HS-5 (cell line): ENCODE data around the gene CELF2.

Experiments
- DNase-seq: peaks from one replicate; pipeline ENCODE4 v3.0.0-alpha.2; 2012; ENCODE audit warnings: low read depth

CELF2 gene

DNA sequence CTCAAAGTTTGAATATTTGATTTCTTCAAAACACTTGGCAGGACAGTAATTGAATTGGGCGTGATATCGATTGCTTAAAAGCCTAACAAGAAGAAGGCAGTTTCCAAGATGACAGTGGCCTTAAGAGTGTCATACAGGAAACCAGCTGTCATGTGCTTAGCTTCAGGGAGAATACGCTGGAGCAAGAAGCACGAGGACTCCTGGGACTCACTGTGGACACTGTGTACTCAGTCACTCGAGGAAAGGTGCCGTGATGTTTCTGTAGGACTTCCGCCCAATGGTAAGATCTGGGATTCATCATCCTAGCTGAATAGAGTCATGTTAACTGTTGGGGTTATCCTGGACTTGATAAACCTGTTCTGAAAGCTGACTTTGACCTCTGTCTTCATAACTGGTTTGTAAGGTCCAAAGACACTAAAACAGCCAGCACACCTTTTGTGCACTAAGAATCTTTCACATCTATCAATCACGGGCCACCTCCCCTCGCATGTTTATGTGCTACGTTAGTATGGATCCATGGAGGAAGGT, 113.5 kb downstream of the CELF2 start:
- no peak for DNase-seq

DNA sequence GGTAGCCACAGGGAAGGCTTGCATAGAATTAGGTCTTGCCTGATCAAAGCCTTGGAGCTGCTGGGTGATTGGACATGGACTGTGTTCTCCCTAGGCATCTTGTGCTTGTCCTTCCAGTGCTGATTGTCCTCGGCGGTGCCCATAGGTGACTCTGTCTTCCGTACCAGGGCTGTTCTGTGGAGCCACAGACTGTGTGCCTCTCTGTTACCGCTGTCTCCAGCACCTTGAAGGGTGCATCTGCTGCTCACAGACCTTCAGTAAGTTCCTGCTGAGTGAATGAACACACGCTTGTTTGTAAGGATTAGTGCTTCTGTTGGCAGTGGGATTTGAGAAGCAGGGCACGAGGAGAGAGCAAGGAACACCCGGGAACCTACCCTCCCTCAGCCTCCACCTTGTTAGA, 116.7 kb downstream of the CELF2 start:
- DNase-seq, result no peak

DNA sequence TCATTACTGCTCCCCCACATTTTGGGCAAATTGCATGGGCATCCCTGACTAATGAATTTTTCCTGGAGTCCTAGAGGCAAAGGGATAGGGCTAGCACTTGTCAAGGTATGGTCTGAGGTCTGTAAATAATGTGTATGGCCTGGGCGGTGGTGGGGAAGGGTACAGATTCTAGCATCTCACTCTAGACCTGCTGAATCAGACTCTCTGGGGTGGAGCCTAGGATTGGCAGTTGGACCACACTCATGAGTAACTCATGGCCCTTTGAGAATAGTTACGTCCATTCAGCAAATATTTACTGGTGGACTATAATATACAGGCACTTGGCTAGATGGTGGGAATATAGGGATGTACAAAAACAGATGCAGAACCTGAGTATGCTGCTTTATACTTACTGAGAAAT, 118.0 kb downstream of the CELF2 start:
- DNase-seq, result no peak

DNA sequence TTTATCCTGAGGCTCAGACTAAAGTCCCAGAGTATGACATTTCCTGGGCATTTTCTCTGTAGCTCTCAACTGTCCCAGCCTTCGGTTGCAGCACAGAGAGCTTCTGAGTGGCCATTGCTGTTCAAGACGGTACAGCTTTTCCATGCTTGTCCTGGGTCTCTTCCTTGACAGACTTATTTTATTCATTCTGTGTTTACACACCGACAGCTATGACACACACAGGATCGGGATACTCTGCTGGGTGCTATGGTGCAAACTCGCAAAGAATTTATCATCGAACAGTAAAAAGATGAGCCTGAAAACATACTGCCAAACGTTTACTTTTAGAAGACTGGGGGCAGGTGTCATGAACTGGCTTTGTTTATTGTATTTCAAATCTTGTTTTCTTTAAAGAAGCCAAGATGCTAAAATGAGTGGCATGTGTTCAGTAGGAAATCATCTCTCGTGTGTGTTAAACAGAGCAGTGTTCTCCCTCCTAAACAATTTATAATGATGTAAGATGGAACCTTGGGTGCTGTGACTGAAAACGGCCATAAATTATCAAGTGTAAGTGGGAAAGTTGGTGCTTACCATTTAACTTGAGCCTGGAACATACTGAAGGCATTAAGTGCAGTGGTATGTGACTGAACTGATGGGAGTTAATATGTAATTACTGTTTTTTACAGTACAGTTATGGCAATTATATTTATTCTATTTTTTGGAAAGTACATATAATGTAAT, 120.8 kb downstream of the CELF2 start:
- no peak for DNase-seq

DNA sequence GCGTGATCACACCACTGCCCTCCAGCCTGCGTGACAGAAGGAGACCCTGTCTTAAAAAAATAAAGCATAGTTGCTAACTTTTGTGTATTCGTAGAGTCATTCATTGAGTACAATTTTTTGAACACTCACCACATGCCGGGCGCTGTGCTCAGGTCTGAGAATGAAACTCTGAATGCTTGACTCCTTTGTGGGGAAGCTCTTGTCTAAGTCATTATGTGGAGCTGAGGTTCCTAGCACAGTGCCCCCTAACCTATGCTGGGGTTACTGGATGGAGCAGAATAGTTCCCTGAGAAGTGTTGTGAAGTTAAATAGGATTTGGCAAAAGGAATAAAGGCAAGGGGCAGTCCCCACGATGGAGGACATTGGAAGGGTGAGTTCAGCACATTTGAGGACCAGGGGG, 123.3 kb downstream of the CELF2 start:
- no peak for DNase-seq

DNA sequence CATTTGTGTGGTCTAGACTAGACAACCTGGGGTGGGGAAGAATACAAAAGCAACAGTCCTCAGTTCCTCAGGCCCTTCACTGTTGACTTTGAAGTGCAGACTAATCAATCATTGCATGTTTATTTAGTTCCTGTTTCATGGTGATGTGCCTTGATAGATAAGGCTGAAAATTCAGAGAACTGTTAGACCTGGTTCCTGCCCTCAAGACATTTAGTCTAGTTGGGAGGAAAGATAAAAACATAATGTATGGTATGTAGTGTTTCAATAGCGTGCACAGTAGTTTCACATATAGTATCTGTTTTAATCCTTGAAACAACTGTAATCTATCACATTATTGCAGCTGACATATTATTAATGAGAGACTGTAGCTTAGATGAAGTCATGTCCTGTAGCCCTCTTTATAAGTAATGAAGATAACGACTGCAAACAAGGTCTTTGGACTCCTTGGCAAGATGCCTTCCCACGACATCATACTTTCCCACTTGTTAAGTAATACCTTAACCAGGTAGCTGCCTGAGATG, 124.0 kb downstream of the CELF2 start:
- DNase-seq, result no peak

DNA sequence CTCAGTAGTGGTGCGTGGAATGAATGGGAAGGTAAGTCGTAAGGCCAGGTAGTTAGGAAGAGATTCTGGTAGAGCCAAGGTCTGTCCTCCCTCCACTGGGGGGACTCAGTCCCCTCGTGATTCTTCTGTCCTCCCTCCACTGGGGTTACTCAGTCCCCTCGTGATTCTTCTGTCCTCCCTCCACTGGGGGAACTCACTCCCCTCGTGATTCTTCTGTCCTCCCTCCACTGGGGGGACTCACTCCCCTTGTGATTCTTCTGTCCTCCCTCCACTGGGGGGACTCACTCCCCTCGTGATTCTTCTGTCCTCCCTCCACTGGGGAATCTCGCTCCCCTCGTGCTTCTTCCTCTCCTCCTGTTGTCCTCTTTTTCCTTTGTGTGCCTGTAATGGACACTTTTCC, 125.1 kb downstream of the CELF2 start:
- no peak for DNase-seq

DNA sequence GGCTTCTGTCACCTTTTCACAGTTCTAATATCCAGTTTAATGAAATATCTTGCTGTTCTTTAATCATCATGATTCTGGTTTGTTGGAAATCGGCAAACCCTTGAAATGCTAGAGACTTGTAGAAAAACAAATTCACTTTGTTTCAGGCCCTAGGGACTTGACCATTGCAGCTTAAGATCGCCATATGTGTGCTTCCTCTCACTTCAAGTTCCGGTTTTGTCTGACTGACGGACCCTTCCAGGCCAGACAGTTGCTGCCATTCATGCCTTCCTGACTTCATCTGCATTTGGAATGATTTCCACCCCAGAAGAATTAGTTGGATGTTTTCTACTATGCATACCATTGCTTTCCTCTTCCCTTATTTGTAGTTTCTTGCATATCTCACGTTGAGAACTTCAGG, 125.6 kb downstream of the CELF2 start:
- no peak for DNase-seq

DNA sequence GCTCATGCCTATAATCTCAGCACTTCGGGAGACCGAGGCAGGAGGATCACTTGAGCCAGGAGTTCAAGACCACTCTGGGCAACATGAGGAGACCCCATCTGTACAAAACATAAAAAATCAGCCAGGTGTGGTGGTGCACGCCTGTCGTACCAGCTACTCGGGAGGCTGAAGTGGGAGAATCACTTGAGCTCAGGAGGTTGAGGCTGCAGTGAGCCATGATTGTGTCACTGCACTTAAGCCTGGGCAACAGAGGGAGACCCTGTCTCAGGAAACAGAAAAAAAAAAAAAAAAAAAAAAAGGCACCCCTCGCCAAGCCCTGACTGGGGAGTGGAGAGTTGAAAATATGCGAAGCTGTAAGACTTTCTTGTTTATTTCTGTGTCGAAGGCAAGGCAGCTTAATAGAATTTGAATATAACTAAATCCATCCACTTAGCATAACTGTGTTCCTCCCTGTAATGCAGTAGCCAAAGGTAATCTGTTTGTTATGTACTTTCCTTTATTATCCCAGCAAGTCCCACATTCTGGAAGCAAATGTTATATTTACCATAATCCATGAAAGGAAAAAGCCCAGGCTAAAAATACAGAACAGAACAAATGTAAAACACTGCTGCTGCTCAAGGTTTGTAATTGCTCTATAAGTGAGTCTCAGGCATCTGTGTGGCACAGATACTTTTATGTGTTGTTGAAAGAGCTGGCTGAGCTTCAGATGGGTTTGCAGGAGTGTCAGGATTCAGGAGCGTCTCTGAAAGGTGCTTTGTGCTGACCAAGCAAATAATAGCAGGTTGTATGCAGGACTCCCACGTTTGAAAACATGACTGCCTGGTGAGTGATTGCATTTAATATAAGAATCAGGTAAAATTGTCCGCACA, 127.2 kb downstream of the CELF2 start:
- no peak for DNase-seq

DNA sequence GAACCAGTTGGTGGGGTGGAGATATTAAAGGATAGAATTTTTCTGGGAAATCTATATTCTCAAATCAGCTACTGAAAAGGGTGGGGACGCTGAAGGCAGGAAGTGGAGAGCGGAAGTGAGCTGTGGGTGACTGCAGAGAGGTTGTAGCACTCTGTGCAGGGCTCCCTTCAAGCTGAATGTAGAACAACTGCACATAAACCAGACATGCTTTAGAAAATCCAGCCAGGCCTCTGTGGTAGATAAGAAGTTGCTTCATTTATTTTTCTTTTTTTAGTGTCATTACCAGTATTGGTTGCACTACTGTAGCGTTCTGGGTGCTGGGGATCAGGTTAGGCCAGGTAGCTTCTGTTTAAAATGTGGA, 127.8 kb downstream of the CELF2 start:
- no peak for DNase-seq

DNA sequence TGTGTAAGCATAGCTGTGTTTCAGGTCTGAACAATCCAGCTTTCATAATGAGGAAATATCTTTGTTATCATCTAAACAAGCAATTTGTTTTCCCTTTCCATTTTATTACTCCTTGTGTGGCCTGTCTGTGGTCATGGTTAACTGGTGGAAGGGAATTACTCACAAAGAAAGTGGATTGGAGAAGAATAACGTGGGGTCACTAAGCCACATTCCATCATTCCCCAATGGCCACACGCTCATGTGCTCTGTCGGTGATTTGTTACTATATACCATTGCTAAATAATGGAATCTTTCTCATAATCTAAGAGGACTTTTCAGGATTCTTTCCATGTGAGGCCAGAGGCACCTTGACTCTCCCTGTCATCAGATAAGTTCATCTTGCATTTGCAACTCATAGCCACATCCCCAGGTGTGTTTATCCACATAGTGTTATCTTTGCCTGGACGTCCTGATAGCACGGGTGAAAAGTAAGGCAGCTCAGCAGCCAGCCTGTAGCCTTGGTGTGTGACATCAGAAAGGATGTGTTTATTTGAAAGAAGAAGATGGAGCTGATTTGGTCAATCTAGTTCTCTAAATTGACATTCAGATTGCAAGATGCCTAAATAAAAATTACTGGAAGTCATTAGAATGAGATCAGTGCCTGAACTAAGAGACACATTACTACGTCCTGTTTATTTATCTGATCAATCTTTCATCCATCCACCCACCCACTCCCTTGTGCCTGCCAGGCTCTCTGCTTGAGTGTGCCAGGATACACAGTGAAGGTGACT, 128.9 kb downstream of the CELF2 start:
- no peak for DNase-seq

DNA sequence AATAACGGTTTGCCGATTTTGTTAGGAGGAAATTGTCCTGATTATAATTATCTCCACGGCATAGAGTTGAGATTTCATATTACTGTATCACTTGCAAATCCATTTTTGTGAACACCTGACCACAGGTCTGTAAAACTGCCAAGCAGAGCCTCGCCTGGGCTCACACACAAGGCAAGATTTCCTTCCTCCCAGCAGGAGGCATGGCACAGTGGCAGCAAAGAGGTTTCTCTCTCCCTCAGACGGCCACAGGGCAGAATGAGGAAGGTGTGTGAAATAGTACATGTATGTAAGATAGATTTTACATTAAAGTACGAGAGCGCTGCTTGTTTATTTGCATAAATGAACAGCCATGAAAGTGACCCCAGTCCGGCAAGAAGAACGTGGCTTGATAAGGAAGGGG, 130.1 kb downstream of the CELF2 start:
- DNase-seq, result no peak

DNA sequence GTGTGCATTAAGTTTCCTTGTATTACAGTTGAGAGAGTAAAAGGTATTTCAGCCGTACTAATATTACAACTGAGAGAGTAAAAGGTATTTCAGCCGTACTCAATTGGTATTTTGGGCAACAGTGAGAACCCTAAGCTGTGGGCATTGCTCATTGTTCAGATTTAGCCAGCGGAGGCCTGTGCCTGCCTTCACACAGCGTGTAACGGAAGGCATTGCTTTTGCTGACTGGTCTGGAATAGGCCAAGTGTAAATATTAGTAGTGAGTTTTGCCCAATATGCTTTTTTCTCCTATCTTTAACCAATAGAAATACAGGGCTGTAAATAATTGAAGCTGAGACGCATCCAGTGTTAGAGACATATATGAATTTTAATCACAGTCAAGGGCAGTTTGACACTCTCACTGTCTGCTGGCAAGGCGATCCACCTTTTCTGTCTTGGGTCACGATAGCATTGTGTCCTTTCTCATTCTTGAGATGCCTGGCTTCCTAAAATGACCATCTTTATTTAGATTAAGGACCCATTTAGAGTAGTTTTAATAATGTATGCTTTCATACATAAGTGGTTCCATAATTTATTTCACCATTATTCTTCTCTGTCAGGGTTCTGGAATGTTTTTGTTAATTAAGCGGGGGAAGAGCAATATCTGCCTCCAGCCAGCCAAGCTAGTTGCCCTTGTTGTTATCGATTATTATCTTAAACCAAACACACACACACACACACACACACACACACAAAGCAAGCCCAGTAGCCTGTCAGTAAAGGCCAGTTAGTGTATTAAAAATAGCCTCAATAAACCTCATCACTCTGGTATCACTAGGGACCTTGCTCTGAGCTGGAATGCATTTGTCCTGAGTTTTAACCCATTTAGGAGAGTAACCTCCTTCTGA, 130.7 kb downstream of the CELF2 start:
- no peak for DNase-seq

DNA sequence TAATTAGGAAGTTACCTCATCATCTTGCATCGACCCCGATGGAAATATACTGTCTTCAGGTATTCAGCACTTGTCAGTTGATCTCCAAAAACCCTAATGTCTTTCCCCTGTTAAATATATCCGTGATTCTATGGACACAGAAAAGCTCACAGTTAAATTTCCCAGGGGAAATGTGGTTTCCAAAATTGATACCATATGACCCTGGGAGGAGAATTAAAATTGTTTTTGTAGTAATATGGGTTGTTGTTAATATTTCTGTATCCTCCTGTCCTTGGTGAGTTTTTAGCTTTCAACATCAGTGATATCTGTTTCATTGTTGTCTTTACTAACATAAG, 132.1 kb downstream of the CELF2 start:
- no peak for DNase-seq

DNA sequence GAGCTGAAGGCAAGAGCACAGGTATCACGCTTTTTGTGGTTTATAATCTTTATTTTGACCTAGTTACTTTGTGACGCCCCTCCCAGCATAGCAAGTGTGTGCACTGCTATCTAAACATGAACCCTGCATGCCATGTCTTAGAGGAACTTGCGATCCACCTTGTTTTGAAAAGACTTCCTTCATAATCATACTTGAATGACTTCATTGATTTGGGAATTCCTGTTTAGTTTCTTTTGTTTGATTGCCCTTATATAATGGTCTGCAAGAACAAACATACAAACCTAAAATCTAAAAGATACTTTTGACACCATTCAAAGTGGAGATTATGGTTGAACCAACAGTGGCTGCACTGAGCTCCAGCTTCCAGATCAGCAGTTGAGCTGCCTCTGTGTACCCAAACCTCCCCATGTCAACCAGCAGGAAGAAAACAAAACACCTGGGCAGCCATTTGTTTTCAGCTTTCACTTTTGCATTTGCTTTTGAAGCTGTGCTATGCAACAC, 132.6 kb downstream of the CELF2 start:
- no peak for DNase-seq

DNA sequence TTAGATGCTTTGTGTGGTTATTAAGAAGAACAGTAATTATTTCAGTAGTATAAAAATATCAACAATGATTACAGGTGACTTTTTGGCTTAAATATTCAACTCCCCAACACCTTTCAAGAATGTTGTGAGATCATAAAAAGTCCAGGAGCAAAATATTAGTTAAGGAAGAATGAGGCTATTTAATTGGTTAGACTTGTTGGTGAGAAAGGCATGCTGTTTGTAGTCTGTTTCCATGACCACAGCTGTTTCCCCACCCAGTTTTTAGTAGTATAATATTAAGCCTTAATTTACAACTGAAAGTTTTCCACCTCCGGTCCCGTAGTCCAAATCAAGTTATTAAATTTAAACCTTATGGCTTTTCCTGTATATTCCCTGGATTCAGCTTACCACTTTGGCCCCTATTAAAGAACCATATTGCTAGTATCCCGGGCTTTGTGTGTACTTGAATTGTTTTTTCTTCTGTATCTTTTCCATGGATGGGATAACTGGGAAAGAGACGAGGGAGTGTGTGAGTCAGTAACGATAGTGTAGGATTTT, 133.3 kb downstream of the CELF2 start:
- DNase-seq, result no peak

DNA sequence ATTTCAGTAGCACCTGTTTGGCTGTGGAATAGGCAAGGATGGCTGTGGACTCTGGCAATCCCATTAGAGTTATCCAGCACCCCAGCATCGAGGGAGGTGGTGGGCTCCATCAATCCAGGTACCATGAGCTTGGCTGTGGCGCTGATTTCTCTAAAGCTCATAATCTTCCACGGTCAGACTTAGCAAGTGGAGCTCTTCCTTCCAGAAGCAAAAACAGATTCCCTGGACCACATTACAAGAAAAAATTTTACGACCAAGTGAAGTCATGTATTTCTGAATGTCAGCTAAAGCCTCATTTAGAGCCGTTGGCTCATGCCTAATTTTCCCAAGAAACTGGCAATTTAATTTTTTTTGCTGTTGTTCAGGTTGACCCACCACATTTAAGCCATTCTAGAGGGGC, 135.1 kb downstream of the CELF2 start:
- no peak for DNase-seq

DNA sequence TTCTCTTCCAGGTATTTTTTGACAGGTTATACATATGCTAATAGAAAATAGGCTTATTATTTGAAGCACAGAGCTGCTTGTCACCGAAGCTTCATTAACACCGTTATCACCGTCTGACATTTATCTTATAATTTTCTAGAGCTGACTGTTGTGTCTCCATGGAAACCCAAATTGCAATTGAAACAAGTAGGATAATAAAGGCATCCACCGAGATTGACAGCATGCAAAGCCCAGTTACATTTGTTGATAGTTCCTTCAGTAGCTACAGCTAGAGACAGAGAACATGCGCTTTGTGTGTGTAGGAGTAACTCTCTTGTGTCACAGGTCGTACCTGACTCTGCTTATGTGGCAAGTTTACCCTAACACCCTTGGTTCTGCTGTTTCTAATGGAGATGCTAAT, 135.6 kb downstream of the CELF2 start:
- no peak for DNase-seq

DNA sequence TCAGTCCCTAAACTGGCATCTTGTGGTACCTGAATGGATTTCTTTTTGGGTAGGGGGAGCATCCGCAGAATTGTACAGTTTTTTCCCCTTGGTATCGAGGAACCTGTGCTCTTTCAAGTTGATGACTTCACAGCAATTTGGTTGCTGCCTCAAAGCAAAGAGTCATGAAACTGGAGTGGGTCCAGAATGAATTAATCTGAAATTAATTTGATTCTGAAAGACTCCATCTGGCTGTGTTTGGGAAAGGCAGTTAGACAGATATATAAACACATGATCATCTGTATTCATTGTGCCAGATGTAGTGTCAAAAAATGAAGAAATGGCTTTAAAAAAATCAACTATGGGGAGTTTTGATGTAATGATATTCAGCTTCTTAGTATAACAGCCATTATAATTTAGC, 136.1 kb downstream of the CELF2 start:
- DNase-seq, result no peak

DNA sequence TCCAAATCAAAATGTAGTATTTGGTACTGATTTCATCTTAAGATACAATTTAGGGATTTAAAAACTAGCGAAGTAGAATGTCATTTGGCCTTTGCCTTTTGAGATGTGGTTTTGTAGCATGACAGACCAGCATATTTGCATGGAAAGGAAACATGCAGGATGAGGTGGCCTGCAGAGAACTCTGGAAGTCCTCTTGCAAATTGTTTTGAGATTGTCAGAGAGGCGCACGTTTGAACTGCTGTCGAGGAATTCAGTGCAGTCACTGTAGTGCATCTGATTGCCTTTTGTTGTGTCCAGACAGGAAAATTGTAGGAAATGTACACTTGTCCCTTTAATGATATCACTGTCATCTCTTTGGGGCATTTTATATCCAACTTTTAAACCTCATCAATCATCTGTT, 136.7 kb downstream of the CELF2 start:
- no peak for DNase-seq

DNA sequence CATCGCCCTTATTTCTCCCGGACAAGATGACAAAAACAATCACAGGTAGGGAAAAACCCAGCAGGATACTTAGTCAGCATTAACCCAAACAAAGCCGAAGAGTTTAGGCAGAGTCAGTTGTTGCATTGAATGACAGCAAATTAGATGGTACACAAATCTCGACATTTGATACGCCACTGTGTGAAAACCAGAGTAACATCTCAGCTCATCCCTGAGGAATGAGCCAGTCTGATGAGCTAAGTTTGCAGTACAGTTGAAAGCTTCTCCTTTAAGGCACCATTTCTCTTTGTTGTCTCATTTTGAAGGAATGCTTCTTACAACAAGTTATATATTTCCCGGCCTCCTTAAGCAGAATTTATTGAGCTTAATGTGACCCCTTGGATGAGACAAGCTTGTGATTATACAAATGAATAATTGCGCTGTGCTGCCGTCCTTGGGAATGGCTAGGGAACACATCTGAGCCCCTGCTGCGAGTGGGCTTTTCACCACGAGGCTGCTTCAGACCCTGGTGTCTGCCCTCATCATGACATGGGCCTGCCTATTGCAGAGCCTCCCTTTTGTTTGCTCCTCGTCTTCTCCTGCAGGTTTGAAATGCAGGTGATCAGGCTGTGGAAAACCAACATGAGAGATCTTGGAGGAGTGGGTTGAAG, 137.3 kb downstream of the CELF2 start:
- no peak for DNase-seq
